ENCODE measurements around the gene IL18BP.
A peak's percentile ranks its signal among the peaks of the same experiment; 100 is the strongest.

The IL18BP gene

GRCh38 chr11:71996946-71997345 lies 1.8 kb upstream of the IL18BP start:
- DNase-seq (ENCODE audit: low read depth): no peak

DNA sequence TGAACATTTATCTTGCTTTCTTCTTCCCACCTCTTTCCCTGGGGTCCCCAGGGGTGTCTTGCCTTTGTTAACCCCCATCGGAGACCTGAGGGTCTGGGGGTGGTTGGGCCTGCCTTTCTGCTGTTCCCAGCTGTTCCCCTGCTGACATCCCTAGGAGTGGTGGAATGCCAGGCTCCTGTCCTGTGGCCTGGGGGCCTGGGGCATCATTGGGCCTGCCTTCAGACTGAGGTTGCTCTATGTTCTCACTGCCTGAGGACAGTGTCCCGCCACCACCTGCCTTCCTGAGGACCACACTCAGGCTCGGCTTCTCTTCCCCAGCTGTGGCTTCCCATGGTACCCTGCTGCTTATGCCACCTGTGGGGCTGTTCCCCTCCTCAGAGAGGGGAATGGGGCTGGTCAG lies 1.1 kb upstream of the IL18BP start:
- no peak for DNase-seq (ENCODE audit: low read depth)

- no peak for DNase-seq (ENCODE audit: low read depth)
These were observed 648 bp upstream of the IL18BP start for GRCh38 chr11:71998061-71998460.

GRCh38 chr11:71999362-71999761 lies 653 bp downstream of the IL18BP start:
- DNase-seq (ENCODE audit: low read depth): peak; percentile 47

GRCh38 chr11:71999798-72000197 lies 1.1 kb downstream of the IL18BP start:
- no peak for DNase-seq (ENCODE audit: low read depth)

DNA sequence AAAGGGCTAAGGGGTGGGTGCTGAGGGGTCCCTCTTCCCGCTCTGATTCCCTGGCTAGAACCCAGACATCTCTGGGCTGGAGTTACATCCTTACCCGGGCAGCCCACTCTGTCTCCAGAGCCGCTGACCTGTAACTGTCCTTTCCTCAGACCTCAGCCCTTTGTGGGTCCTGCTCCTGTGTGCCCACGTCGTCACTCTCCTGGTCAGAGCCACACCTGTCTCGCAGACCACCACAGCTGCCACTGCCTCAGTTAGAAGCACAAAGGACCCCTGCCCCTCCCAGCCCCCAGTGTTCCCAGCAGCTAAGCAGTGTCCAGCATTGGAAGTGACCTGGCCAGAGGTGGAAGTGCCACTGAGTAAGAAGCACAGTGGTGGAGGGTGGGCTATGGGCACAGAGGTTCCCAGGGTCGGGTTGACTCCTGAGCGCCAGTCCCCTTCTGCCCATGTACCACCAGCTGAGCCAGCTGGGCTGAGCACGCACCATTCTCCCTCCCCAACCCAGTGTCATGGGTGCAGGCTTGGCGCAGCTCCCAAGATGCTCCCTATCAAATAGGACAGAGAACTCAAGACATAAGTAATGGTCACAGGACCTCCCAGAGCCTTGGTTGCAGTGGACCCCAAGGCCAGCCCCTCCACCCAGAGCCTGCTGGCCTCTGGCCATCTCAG lies 1.6 kb downstream of the IL18BP start:
- DNase-seq (ENCODE audit: low read depth): no peak

- no peak for DNase-seq (ENCODE audit: low read depth)
These were observed 2.6 kb downstream of the IL18BP start for GRCh38 chr11:72001285-72001684.

DNA sequence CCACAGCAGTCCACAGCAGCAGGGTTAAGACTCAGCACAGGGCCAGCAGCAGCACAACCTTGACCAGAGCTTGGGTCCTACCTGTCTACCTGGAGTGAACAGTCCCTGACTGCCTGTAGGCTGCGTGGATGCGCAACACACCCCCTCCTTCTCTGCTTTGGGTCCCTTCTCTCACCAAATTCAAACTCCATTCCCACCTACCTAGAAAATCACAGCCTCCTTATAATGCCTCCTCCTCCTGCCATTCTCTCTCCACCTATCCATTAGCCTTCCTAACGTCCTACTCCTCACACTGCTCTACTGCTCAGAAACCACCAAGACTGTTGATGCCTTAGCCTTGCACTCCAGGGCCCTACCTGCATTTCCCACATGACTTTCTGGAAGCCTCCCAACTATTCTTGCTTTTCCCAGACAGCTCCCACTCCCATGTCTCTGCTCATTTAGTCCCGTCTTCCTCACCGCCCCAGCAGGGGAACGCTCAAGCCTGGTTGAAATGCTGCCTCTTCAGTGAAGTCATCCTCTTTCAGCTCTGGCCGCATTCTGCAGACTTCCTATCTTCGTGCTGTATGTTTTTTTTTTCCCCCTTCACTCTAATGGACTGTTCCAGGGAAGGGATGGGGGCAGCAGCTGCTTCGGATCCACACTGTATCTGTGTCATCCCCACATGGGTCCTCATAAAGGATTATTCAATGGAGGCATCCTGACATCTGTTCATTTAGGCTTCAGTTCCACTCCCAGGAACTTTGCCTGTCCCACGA lies 3.3 kb downstream of the IL18BP start:
- no peak for DNase-seq (ENCODE audit: low read depth)

DNA sequence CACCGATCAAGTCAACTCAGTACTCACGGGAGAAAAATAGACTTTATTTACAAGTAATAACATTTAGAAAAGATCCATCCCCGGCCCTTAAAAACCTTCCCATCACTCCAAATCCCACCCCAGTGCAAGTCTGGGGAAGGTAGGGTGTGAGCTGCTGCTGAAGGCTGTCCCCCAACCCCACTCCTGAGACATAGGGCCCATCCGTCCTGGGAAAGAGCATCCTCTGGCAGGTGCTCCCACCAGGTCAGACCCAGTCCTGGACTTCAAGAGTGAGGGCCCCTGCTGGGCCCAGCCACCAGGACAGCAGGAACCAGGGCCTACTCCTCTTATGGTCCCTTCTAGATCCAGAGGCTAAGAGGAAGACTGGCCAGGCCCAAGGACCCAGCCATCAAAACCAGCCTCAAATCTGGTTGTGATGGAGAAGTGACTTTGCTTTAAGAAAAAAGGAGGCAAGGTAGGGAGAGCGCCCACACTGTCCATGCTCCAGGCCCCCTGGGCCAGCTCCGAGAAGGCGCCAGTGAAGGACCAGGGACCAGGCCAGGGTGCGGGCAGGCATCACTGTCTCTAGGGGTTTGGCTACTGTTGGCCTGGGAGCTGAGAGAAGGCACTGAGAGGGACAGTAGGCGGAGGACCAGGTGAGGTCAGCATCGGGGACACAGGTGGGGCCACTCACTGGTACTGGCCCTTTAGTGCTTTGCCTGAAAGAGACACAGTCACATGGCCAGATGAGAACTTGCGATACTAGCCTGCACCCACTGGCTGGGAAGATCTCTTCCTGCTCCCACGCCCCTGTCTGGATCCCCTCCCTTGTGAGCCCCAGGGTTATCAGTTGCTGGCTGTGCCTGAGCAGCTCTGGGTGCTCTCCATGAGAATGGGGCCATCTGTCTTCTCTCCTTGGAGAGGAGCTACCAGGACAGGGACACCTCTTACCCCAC lies 4.4 kb downstream of the IL18BP start:
- DNase-seq (ENCODE audit: low read depth): no peak

- no peak for DNase-seq (ENCODE audit: low read depth)
These were observed 5.1 kb downstream of the IL18BP start for GRCh38 chr11:72003776-72004171.

- no peak for DNase-seq (ENCODE audit: low read depth)
These were observed 6.0 kb downstream of the IL18BP start for GRCh38 chr11:72004515-72005346.

GRCh38 chr11:72005347-72006260 lies 6.9 kb downstream of the IL18BP start:
- DNase-seq (ENCODE audit: low read depth): no peak

GRCh38 chr11:72006309-72007088 lies 7.8 kb downstream of the IL18BP start:
- DNase-seq (ENCODE audit: low read depth): no peak

GRCh38 chr11:72007089-72007476 lies 8.4 kb downstream of the IL18BP start:
- DNase-seq (ENCODE audit: low read depth): no peak

DNA sequence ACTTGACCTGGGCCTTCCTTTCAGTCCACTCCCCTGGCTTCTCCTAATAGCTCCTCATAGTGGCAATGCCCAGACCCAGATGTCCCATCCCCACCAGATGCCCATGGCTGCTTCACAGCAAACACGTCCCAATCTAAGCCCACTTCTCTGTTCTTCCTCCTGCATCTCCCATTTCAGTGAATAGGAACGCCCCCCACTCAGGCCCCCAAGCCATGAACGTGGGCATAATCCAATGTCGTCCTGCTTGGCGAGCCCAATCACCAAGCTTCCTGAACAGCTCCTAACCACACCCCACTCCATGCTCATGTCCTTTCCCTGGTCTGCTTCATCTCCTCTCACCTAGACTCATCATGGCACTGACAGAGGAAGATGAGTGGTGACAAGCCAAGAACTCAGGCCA lies 8.9 kb downstream of the IL18BP start:
- no peak for DNase-seq (ENCODE audit: low read depth)

DNA sequence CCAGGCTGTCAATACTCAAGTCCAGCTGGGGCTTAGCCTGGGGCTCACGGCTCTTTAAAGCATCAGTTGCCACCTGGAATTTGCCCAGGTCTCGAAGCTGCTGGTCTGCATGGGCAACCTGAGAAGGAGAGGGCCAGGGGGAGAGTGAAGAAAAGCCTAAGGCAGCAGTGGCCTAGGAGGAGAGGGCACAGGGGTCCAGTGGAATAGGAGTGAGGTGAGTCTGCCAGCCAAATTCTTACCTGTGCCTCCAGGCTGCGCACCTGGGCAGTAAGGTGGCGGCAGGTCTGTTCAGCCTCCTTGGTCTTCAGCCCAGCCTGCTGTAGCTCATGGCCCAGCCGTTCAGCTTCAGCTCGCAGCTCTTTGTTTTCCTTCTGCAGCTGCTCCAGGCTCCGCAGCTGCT lies 10.0 kb downstream of the IL18BP start:
- no peak for DNase-seq (ENCODE audit: low read depth)

GRCh38 chr11:72009156-72009555 lies 10.4 kb downstream of the IL18BP start:
- no peak for DNase-seq (ENCODE audit: low read depth)

DNA sequence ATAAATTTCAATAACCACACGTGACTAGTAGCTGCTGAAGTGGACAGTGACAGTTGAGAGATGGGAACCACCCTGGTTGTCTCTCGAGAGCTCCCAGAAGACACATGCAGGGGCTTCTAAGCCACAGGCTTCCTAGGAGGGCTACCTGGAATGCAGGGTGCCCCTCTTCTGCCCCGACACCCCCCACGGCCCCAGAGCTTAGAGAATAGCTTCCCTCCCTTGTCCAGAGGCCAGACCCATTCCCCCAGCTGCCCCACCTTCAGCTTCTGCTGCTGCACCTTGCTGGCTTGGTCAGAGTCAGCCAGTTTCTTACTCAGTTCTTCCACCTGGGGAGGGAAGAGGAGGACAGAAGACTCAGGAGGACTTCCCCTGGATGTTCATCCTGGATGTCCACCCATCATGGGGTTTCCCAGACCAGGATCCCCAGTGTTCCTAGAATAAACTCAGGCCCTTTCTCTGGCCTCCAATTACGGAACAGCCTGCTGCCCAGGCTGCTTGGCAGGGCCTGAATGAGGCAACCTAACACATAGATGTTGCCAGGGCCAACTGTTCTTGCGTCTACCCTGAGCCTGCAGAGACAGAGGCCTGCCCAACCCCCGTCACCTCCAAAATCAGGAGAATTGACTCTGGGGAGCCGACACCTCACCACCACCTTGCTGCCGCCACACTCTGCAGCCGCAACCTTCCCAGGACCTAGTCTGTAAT lies 12.0 kb downstream of the IL18BP start:
- peak; percentile 34 for DNase-seq (ENCODE audit: low read depth)

- no peak for DNase-seq (ENCODE audit: low read depth)
These were observed 13.5 kb downstream of the IL18BP start for GRCh38 chr11:72012091-72012630.
